Esophagus (tissue), 2 donors: ENCODE results near the gene PPP2R2B. TPM values are rescaled to one million over a fixed set of nuclear protein-coding genes. Genes with fewer than 3 reads are reported as not detected.
"Not testable (repeated sequence)": the region's sequence is repeated elsewhere in the genome, so short reads cannot be mapped to it uniquely, and the experiment has no call there.

Source experiments
- H3K27ac ChIP-seq, 2 donors: one replicate each; pipeline ENCODE4 v1.5.1; 2013; ENCODE audit warnings: low read depth in 2 of 2, mild to moderate bottlenecking in 2 of 2, inconsistent platforms in 1 of 2, low read length in 1 of 2, moderate library complexity in 1 of 2
- H3K27me3 ChIP-seq, 2 donors: one replicate each; pipeline ENCODE4 v1.6.1; 2013; ENCODE audit warnings: low read length in 2 of 2, control low read depth in 1 of 2, mild to moderate bottlenecking in 1 of 2; ENCODE audit not compliant: insufficient read depth in 2 of 2, control insufficient read depth in 1 of 2
- H3K36me3 ChIP-seq, 2 donors: one replicate each; pipeline ENCODE4 v1.6.1; 2013; ENCODE audit warnings: low read length in 1 of 2; ENCODE audit not compliant: control insufficient read depth in 2 of 2, insufficient read depth in 2 of 2
- H3K4me1 ChIP-seq, 2 donors: one replicate each; pipeline ENCODE4 v1.6.1; 2013; ENCODE audit warnings: low read length in 1 of 2; ENCODE audit not compliant: control insufficient read depth in 2 of 2, insufficient read depth in 2 of 2
- H3K4me3 ChIP-seq, 2 donors: one replicate each; pipeline ENCODE4 v1.5.1; 2013; ENCODE audit warnings: low read length in 2 of 2, mild to moderate bottlenecking in 2 of 2, low read depth in 1 of 2, moderate library complexity in 1 of 2
- H3K9me3 ChIP-seq, 2 donors: one replicate each; pipeline ENCODE4 v1.6.1; 2013; ENCODE audit warnings: mild to moderate bottlenecking in 2 of 2, low read depth in 1 of 2, low read length in 1 of 2, moderate library complexity in 1 of 2; ENCODE audit not compliant: control insufficient read depth in 2 of 2, insufficient read depth in 1 of 2
- WGBS, 2 donors: extraction: QIAGEN DNeasy Blood & Tissue Kit; methylation state at CpG; one replicate each; pipeline ENCODE4 v1.1.7; 2013; 5-methylcytosine and 5-hydroxymethylcytosine counted together
- polyA plus RNA-seq, 2 donors: library from polyadenylated mRNA; stranded (reverse); fragments of 200-250 nt; gene quantifications; one replicate each; pipeline ENCODE4 v1.2.3, GENCODE V29; 2013
- donor health status: healthy with polysubstance abuse.
- donor health status: Bipolar disorder and iron deficiency.

Gene PPP2R2B
- polyA plus RNA-seq, 2 donors, result 0.78 to 0.92 TPM

DNA sequence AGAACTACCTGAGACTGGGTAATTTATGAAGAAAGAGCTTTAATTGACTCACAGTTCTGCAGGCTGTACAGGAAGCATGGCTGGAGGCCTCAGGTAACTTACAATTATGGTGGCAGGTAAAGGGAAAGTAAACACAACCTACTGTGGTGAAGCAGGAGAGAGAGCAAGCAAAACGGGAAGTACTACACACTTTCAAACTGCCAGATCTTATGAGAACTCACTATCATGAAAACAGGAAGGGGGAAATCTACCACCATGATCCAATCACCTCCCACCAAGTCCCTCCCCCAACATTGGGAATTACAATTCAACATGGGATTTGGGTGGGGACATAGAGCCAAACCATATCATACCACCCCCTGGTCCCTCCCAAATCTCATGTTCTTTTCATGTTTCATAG lies 303.8 kb downstream of the PPP2R2B start:
- peaks cover 4 to 6% of the 10 kb centered on the region in 2 donors for H3K9me3 ChIP-seq
- no peaks in the 10 kb centered on the region for H3K36me3 ChIP-seq
- no peak overlapping the region for H3K27ac ChIP-seq
- no peaks in the 10 kb centered on the region for H3K4me1 ChIP-seq
- H3K4me3 ChIP-seq, result no peak overlapping the region
- WGBS, 2 donors, result 81 to 87% methylated on average over 1 of the region's 1 CpG
- H3K27me3 ChIP-seq, result no peaks in the 10 kb centered on the region

DNA sequence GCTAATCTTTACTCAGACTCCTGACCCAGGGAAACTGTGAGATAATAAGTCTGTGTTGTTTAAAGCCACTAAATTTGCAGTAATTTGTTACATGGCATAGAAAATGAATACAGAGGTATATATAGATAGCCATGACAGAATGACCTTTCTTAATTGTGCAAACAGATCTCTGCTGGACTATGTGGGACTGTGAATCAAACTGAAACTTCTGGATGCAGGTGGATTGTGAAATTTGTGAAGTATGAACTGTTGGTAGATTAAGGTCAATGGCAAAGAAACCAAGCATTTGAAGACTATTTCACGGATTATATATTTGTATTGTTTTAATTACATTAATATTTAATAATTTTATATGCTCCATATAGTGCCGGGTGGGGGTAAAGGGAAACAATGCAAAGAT lies 310.4 kb downstream of the PPP2R2B start:
- Histone ChIP-seq H3K27ac (no peak overlapping the region), H3K9me3 (no peaks in the 10 kb centered on the region), H3K4me1 (no peaks in the 10 kb centered on the region), H3K36me3 (no peaks in the 10 kb centered on the region), H3K4me3 (no peak overlapping the region), H3K27me3 (no peaks in the 10 kb centered on the region)
- WGBS, 2 donors, result 89 to 90% methylated on average over 2 of the region's 2 CpGs

DNA sequence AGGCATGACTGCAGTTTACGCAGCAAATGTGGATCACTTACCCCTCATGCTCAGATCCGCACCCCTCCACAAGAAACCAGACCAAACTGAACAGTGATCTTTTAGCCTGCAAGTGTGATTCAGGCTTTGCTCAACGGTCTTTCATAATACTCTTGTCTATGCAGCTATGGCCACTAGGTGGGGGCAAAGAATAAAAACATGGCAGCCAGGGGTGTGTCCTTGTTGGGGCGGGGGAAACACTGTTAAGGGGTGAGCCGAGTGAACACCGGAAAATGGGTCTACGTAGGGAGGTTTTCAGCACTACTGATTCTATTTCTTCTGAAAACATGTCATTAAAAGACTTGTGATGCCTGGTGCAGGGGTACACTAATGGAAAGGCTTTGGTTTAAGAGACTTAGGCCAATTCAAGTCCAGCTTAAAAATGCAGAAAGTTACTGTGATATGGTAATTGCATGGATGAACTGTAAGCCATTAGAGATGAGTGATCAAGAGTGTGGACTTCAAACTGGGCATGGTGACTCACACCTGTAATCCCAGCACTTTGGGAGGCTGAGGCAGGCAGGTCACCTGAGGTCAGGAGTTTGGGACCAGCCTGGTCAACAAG lies 312.7 kb downstream of the PPP2R2B start:
- 35 to 46% methylated on average over 7 of the region's 7 CpGs for WGBS, 2 donors
- Histone ChIP-seq H3K36me3 (no peaks in the 10 kb centered on the region), H3K27ac (no peak overlapping the region), H3K4me3 (no peak overlapping the region), H3K4me1 (no peaks in the 10 kb centered on the region), H3K9me3 (no peaks in the 10 kb centered on the region), H3K27me3 (no peaks in the 10 kb centered on the region)

DNA sequence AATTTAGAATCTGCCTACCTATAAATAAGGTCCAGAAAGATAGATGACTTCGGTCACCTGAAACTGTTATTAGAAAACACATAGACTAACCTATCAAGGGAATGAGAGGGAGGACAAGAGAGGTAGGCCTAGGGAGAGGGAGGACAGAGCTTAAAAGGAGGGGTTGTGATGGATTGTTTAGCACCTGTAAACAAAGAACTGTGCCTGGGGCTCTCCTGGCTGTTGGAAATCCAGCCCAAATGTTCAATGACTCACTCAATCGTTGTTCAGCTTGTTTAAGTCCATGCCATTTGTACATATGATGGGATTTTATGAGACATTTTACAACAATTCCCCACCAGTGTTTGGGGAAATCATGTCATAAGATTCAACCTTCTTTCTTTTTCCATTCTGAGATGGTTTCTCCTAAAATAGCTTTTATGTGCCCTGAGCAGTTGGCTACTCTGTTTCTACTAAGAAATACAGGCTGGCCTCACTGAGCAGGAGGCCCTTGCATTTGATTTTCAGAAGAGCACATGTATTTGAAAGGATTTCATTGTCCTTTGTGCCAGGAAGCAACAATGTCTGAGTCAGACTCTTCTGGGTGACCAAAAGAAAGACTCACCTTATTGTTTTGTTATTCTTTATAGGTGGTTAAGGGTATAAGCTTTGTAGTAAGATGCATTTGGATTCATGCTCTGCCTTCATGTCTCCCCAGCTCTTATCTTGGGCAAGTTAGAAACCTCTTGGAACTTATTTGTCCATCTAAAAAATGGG lies 314.4 kb downstream of the PPP2R2B start:
- Histone ChIP-seq H3K27ac (no peak overlapping the region), H3K4me1 (no peaks in the 10 kb centered on the region), H3K36me3 (no peaks in the 10 kb centered on the region), H3K4me3 (no peak overlapping the region), H3K9me3 (no peaks in the 10 kb centered on the region), H3K27me3 (no peaks in the 10 kb centered on the region)
- WGBS, 2 donors, result 48 to 50% methylated on average over 2 of the region's 2 CpGs

DNA sequence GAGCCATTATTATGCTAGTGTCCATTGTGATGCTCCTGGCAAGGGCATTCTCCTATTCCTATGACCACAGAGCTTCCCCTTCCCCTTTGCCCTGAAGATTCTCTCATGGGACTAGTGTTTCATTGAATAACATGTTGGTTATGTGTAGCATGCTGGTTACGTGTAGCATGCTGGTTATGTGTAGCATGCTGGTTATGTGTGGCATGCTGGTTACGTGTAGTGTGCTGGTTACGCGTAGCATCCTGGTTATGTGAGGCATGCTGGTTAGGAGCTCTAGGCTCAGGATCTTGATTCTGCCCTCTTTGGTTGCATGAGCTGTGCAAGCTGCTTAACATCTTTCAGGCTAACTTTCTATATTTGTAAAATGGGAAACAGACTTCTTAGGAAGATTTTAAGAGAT lies 316.1 kb downstream of the PPP2R2B start:
- WGBS, 2 donors, result 91 to 96% methylated on average over 4 of the region's 4 CpGs
- Histone ChIP-seq H3K27me3 (no peaks in the 10 kb centered on the region), H3K27ac (no peak overlapping the region), H3K9me3 (no peaks in the 10 kb centered on the region), H3K36me3 (no peaks in the 10 kb centered on the region), H3K4me3 (no peak overlapping the region), H3K4me1 (no peaks in the 10 kb centered on the region)

DNA sequence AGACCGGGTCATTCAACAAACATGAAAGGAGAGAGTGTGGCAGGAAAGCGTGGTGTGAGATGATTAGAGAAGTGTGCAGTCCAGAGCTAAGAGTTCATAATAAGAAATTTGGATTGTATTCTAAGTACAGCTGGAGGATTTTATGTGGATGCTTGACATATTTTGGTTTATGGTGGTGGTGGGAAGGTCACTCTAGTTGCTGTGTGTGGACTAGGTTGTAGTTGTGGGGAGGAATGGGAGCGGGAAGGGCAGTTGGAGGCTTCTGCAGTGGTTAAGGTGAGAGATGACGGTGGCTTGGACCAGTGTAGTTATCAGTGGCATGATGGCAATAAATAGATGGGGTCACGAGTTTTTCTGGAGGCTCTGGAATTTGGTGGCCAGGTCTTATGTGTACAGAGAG lies 316.8 kb downstream of the PPP2R2B start:
- no peaks in the 10 kb centered on the region for H3K27me3 ChIP-seq
- no peaks in the 10 kb centered on the region for H3K4me1 ChIP-seq
- no peaks in the 10 kb centered on the region for H3K36me3 ChIP-seq
- 74 to 77% methylated on average over 5 of the region's 5 CpGs for WGBS, 2 donors
- no peak overlapping the region for H3K27ac ChIP-seq
- no peaks in the 10 kb centered on the region for H3K9me3 ChIP-seq
- H3K4me3 ChIP-seq, result no peak overlapping the region

DNA sequence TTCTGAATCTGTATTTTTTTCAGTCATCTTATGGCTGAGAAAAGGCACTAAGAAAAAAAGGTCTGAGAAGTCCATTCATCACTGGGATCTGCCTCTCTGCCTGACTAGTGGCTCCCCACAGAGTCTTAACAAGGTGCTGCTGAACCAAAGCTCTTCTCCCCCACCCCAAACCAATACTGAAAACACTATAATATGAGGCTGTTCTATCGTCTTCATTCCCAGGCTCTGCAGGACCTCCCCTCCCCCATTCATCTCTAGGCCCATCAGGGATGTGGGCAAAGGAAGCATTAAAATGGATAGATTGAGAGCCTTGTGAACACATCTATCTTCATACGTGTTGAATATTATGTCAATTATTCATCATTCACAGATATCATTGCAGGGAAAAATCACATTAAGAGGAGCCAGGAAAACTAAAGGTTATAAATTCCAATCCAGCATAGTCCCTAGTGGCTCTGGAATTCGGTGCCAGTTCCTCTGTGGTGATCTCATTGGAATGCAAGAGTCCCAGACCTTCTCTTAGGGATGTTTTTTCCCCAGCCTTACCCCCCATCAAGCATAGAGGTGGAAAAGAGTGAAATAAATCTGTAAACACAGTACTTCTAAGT lies 318.2 kb downstream of the PPP2R2B start:
- Histone ChIP-seq H3K9me3 (no peaks in the 10 kb centered on the region), H3K27ac (no peak overlapping the region), H3K36me3 (no peaks in the 10 kb centered on the region), H3K4me1 (no peaks in the 10 kb centered on the region), H3K4me3 (no peak overlapping the region), H3K27me3 (no peaks in the 10 kb centered on the region)
- 47 to 60% methylated on average over 3 of the region's 3 CpGs for WGBS, 2 donors

DNA sequence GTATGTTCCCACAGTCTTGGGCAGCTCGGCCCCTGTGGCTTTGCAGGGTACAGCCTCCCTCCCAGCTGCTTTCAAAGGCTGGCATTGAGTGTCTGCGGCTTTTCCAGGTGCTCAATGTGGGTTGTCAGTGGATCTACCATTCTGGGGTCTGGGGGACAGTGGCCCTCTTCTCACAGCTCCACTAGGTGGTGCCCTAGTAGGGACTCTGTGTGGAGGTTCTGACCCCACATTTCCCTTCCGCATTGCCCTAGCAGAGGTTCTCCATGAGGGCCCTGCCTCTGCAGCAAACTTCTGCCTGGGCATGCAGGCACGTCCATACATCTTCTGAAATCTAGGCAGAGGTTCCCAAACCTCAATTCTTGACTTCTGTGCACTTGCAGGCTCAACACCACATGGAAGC lies 321.7 kb downstream of the PPP2R2B start:
- 83 to 87% methylated on average over 4 of the region's 4 CpGs for WGBS, 2 donors
- not testable (repeated sequence) for H3K36me3 ChIP-seq, H3K27me3 ChIP-seq, H3K9me3 ChIP-seq, H3K4me3 ChIP-seq, H3K27ac ChIP-seq, H3K4me1 ChIP-seq

DNA sequence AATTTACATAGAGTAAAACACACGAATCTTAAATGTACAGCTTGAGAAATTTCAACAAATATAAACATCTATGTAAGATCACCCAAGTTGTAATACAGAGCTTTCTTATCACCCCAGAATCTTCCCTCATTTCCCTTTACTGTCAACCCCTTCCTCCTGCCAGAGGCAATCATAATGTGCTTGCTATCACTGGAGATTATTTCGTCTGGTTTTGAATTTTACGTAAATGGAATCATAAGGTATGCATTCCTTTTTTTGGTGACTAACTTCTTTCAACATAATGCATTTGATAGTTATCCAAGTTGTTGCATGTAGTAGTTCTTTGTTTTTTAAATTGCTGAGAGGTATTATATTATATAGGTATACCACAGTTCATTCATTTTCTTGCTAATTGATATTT lies 325.1 kb downstream of the PPP2R2B start:
- no peaks in the 10 kb centered on the region for H3K4me1 ChIP-seq
- WGBS, 2 donors, result 57 to 60% methylated on average over 3 of the region's 3 CpGs

DNA sequence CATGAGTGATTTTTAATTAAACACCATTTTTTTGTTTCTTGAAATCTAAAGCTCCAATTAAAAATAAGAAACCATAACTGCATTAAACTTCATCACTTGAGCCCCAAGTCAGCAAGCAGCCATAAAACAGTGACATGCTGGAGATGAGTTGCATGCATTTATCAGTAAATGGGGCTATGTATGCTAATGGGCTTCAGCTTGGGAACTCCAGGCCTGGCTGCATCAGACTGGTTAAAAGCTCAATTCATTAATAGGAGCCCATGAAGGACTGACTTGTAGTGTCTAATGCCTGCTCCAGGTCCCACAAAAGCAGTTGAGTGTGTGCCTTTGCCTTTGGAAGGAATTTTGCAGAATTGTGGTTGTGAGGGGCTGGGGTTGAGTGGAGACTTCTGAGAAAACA lies 328.9 kb downstream of the PPP2R2B start:
- no peaks in the 10 kb centered on the region for H3K4me1 ChIP-seq
- no peaks in the 10 kb centered on the region for H3K36me3 ChIP-seq

More for the DNA sequence above, 325.1 kb downstream of the PPP2R2B start:
- H3K27me3 ChIP-seq, result peaks cover 0 to 4% of the 10 kb centered on the region in 2 donors
- no peaks in the 10 kb centered on the region for H3K36me3 ChIP-seq
- H3K4me3 ChIP-seq, result no peak overlapping the region
- H3K9me3 ChIP-seq, result no peaks in the 10 kb centered on the region
- no peak overlapping the region for H3K27ac ChIP-seq

More for the DNA sequence above, 328.9 kb downstream of the PPP2R2B start:
- Histone ChIP-seq H3K9me3 (no peaks in the 10 kb centered on the region), H3K27ac (no peak overlapping the region), H3K4me3 (no peak overlapping the region), H3K27me3 (peaks cover 0 to 4% of the 10 kb centered on the region in 2 donors)
